Uterus (tissue), 2 donors: ENCODE data around the gene ITFG2.

ENCODE experiments used
- CTCF ChIP-seq, 4 experiments: fragments of 200-600 bp in 2 of 4; fragments of 450-650 bp in 2 of 4; sonication (generic) in 2 of 4; IDR thresholded peaks; one replicate each; pipeline ENCODE4 v1.5.1; 2016 to 2019; ENCODE audit warnings: antibody characterized with exemption in 4 of 4, mild to moderate bottlenecking in 2 of 4, moderate library complexity in 1 of 4
- POLR2A ChIP-seq, 2 donors: fragments of 450-650 bp; IDR thresholded peaks; one replicate each; pipeline ENCODE4 v1.6.1; 2016; ENCODE audit warnings: antibody characterized with exemption in 2 of 2, mild to moderate bottlenecking in 1 of 2, moderate library complexity in 1 of 2

GRCh38 chr12:2832550-2833127 lies 20.2 kb downstream of the ITFG2 start:
- TF ChIP-seq POLR2A (IDR thresholded peaks at IDR 0.05), result no peak
- no peak for TF ChIP-seq CTCF (IDR thresholded peaks at IDR 0.05)
